HG03571 (cell line): ENCODE data around the gene MYCBP2.
"Not testable (repeated sequence)": the region's sequence is repeated elsewhere in the genome, so short reads cannot be mapped to it uniquely, and the experiment has no call there.

Source experiments
- ATAC-seq: cut with Tn5 transposase; IDR thresholded peaks from one replicate; pipeline ENCODE4 v1.9.1; 2021; ENCODE audit not compliant: unreplicated experiment

The MYCBP2 gene

GRCh38 chr13:77008337-77008736 lies 318.6 kb downstream of the MYCBP2 start:
- ATAC-seq = not testable (repeated sequence)

GRCh38 chr13:77002590-77003190 lies 324.2 kb downstream of the MYCBP2 start:
- ATAC-seq = no peak

GRCh38 chr13:77001963-77002587 lies 324.8 kb downstream of the MYCBP2 start:
- no peak for ATAC-seq

- ATAC-seq = no peak
Measured at GRCh38 chr13:77001540-77001939, 325.4 kb downstream of the MYCBP2 start.

GRCh38 chr13:77000475-77000874 lies 326.4 kb downstream of the MYCBP2 start:
- no peak for ATAC-seq
